ENCODE results near the gene TMEM235. TPM values are rescaled to one million over a fixed set of nuclear protein-coding genes. Genes with fewer than 3 reads are reported as not detected.

Gene TMEM235
- total RNA-seq, 2 donors from 2014 or later, result not detected

GRCh38 chr17:78266771-78267170, 35.3 kb downstream of the TMEM235 start:
- intact Hi-C loops (cut with DNase I), result no loop called here

GRCh38 chr17:78267253-78268073, 36.0 kb downstream of the TMEM235 start:
- no peak for DNase-seq (ENCODE audit: low spot score)
- intact Hi-C loops (cut with DNase I), result no loop called here

More at GRCh38 chr17:78266771-78267170, 35.3 kb downstream of the TMEM235 start:
- no peak for DNase-seq (ENCODE audit: low spot score)

GRCh38 chr17:78268191-78268874, 36.9 kb downstream of the TMEM235 start:
- intact Hi-C loops (cut with DNase I), result no loop called here
- no peak for DNase-seq (ENCODE audit: low spot score)

- intact Hi-C loops (cut with DNase I), result no loop called here
- no peak for DNase-seq (ENCODE audit: low spot score)
Measured at GRCh38 chr17:78268951-78269905, 37.8 kb downstream of the TMEM235 start.

- intact Hi-C loops (cut with DNase I), result no loop called here
- DNase-seq (ENCODE audit: low spot score), result no peak
Measured at GRCh38 chr17:78269955-78270381, 38.5 kb downstream of the TMEM235 start.

- intact Hi-C loops (cut with DNase I), result no loop called here
- no peak for DNase-seq (ENCODE audit: low spot score)
Measured at GRCh38 chr17:78271419-78272170, 40.2 kb downstream of the TMEM235 start.

- no peak for DNase-seq (ENCODE audit: low spot score)
- intact Hi-C loops (cut with DNase I), result no loop called here
Measured at GRCh38 chr17:78272181-78272913, 40.9 kb downstream of the TMEM235 start.

- intact Hi-C loops (cut with DNase I), result no loop called here
- no peak for DNase-seq (ENCODE audit: low spot score)
Measured at GRCh38 chr17:78272914-78273258, 41.5 kb downstream of the TMEM235 start.

GRCh38 chr17:78273813-78274212, 42.4 kb downstream of the TMEM235 start:
- intact Hi-C loops (cut with DNase I), result no loop called here
- no peak for DNase-seq (ENCODE audit: low spot score)

- no peak for DNase-seq (ENCODE audit: low spot score)
- intact Hi-C loops (cut with DNase I), result no loop called here
Measured at GRCh38 chr17:78275355-78275754, 43.9 kb downstream of the TMEM235 start.

GRCh38 chr17:78276098-78276887, 44.9 kb downstream of the TMEM235 start:
- intact Hi-C loops (cut with DNase I), result no loop called here
- no peak for DNase-seq (ENCODE audit: low spot score)

- DNase-seq (ENCODE audit: low spot score), result no peak
- intact Hi-C loops (cut with DNase I), result no loop called here
Measured at GRCh38 chr17:78278139-78278741, 46.8 kb downstream of the TMEM235 start.

- no peak for DNase-seq (ENCODE audit: low spot score)
- intact Hi-C loops (cut with DNase I), result no loop called here
Measured at GRCh38 chr17:78279360-78279990, 48.0 kb downstream of the TMEM235 start.

GRCh38 chr17:78281249-78281845, 49.9 kb downstream of the TMEM235 start:
- DNase-seq (ENCODE audit: low spot score), result no peak
- intact Hi-C loops (cut with DNase I), result no loop called here

- no peak for DNase-seq (ENCODE audit: low spot score)
- intact Hi-C loops (cut with DNase I), result no loop called here
Measured at GRCh38 chr17:78284146-78284545, 52.7 kb downstream of the TMEM235 start.

GRCh38 chr17:78289004-78289403, 57.6 kb downstream of the TMEM235 start:
- no peak for DNase-seq (ENCODE audit: low spot score)

More at GRCh38 chr17:78289004-78289403, 57.6 kb downstream of the TMEM235 start:
- intact Hi-C loops (cut with DNase I), result no loop called here
